ENCODE measurements around the gene MAP4K4. TPM values are rescaled to one million over a fixed set of nuclear protein-coding genes. Genes with fewer than 3 reads are reported as not detected.
A peak's percentile ranks its signal among the peaks of the same experiment; 100 is the strongest.

Gene MAP4K4
- total and polyA plus RNA-seq, 2 of the 13 experiments (the other 11 are each of a cell fraction or from before 2014, with no cell fraction given) = 105 to 264 TPM

DNA sequence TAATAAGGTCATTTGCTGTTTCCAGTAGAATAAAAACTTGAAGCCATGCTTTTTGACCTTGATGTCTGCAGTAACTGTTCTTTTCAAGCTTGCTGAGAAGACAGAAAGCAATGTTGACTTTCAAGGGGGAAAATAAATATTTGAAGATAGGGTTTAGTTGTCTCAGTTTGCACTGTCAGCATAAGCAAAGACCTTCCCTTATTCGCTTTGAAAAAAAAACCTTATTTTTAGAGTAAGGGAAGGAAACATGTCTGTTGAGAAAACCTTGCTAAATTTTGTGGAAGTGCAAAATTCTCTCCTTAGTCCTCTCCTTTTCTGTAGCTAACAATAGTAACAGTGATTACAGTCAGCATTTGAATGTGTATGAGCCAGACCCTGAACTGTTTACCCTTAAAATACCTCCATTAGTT is 43.1 kb downstream of the MAP4K4 start (continued):
- no peak for TF ChIP-seq CBFB (CRISPR knock-in tag; IDR thresholded peaks at IDR 0.05)
- TF ChIP-seq SIX1 (CRISPR knock-in tag; IDR thresholded peaks at IDR 0.05; ENCODE audit: borderline replicate concordance) = peak; percentile 90
- TF ChIP-seq, protein P1, sequence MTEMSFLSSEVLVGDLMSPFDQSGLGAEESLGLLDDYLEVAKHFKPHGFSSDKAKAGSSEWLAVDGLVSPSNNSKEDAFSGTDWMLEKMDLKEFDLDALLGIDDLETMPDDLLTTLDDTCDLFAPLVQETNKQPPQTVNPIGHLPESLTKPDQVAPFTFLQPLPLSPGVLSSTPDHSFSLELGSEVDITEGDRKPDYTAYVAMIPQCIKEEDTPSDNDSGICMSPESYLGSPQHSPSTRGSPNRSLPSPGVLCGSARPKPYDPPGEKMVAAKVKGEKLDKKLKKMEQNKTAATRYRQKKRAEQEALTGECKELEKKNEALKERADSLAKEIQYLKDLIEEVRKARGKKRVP (CRISPR knock-in tag; IDR thresholded peaks at IDR 0.05) = 0 out of 4 replicates have a peak, but pooled peaks of 1 of the 2 experiments have one; percentile 52
- TF ChIP-seq NFE2L1 (CRISPR knock-in tag; IDR thresholded peaks at IDR 0.05; ENCODE audit: borderline replicate concordance) = no peak
- TF ChIP-seq PCBP1 (IDR thresholded peaks at IDR 0.05; ENCODE audit: borderline replicate concordance, low read depth, low read length) = no peak
- TF ChIP-seq NR2F6 (IDR thresholded peaks at IDR 0.05) = peak; percentile 67
- peak; percentile 67 for TF ChIP-seq NR2F6 (CRISPR knock-in tag; IDR thresholded peaks at IDR 0.05)
- no peak for TF ChIP-seq SNAI1 (CRISPR knock-in tag; IDR thresholded peaks at IDR 0.05; ENCODE audit: borderline replicate concordance)
- no peak for TF ChIP-seq ZFP82 (CRISPR knock-in tag; IDR thresholded peaks at IDR 0.05; ENCODE audit: borderline replicate concordance)
- TF ChIP-seq PRDM4 (CRISPR knock-in tag; IDR thresholded peaks at IDR 0.05; ENCODE audit: borderline replicate concordance) = no peak
- TF ChIP-seq ESRRA (CRISPR knock-in tag; IDR thresholded peaks at IDR 0.05; ENCODE audit: low read depth) = peak; percentile 68; the same call in 1 of the 2 replicates
- no peak for TF ChIP-seq MXI1 (IDR thresholded peaks at IDR 0.05; ENCODE audit: borderline replicate concordance, low read depth, low read length)
- peak; percentile 91 for TF ChIP-seq NCOA2 (CRISPR knock-in tag; IDR thresholded peaks at IDR 0.05)
- TF ChIP-seq POGK (CRISPR knock-in tag; conservative IDR thresholded peaks at IDR 0.05) = no peak
- no peak for TF ChIP-seq BHLHE40 (IDR thresholded peaks at IDR 0.05; ENCODE audit: low read length)
- TF ChIP-seq SKIL (CRISPR knock-in tag; IDR thresholded peaks at IDR 0.05; ENCODE audit: borderline replicate concordance) = peak; percentile 76
- no peak for TF ChIP-seq POLR2AphosphoS5 (IDR thresholded peaks at IDR 0.05; ENCODE audit: low read depth, low read length)
- no peak for TF ChIP-seq JDP2 (CRISPR knock-in tag; IDR thresholded peaks at IDR 0.05; ENCODE audit: borderline replicate concordance)
- no peak for TF ChIP-seq ZNF781 (CRISPR knock-in tag; IDR thresholded peaks at IDR 0.05; ENCODE audit: borderline replicate concordance, not compliant biosample characterization)
- TF ChIP-seq U2AF1 (optimal IDR thresholded peaks at IDR 0.05; ENCODE audit: low read depth, low read length) = no peak
- no peak for TF ChIP-seq MBD4 (IDR thresholded peaks at IDR 0.05; ENCODE audit: borderline replicate concordance, low read length)
- TF ChIP-seq MLX (CRISPR knock-in tag; IDR thresholded peaks at IDR 0.05) = 0 out of 2 replicates have a peak, but pooled peaks have one; percentile 32
- 0 out of 2 replicates have a peak, but pooled peaks have one; percentile 46 for TF ChIP-seq DNMT3B (CRISPR knock-in tag; conservative IDR thresholded peaks at IDR 0.05)
- TF ChIP-seq GABPA (IDR thresholded peaks at IDR 0.05; ENCODE audit: low read depth, low read length) = no peak
- no peak for TF ChIP-seq GABPA (CRISPR knock-in tag; IDR thresholded peaks at IDR 0.05; ENCODE audit: low read depth)
